Measurements from ENCODE around the gene FHL3. TPM values are rescaled to one million over a fixed set of nuclear protein-coding genes. Genes with fewer than 3 reads are reported as not detected.

FHL3 gene
- total and polyA plus RNA-seq, 2 donors (not counting 3 experiments of a cell fraction or from before 2014, with no cell fraction given) = 26.1 to 58.7 TPM

GRCh38 chr1:38020396-38020795 is 15.1 kb upstream of the FHL3 start:
- Histone ChIP-seq H2AFZ (ENCODE audit: low read depth, low read length) (no peak overlapping the region), H3K36me3 (ENCODE audit: control insufficient read depth in 2 of 2, extremely low read depth in 1 of 2, insufficient read depth in 2 of 2, low read length in 2 of 2) (peaks cover 23 to 29% of the 10 kb centered on the region in 2 experiments), H3K4me2 (ENCODE audit: insufficient read depth, low read length) (no peak overlapping the region), H3K79me2 (ENCODE audit: control insufficient read depth, insufficient read depth, low read length) (peaks cover 21% of the 10 kb centered on the region), H3K9ac (replicated peaks; ENCODE audit: extremely low read depth, insufficient read depth, low read length) (no peak overlapping the region), H3K9me1 (replicated peaks; ENCODE audit: control insufficient read depth, extremely low read depth, insufficient read depth, low read length) (no peaks in the 10 kb centered on the region), H3K27ac (ENCODE audit: insufficient read depth, low read depth, low read length) (no peak overlapping the region), H4K20me1 (replicated peaks; ENCODE audit: control insufficient read depth, extremely low read depth, insufficient read depth, low read length) (peaks cover 2% of the 10 kb centered on the region), H3K4me1 (ENCODE audit: control insufficient read depth, extremely low read depth, insufficient read depth, low read length) (peaks cover 24% of the 10 kb centered on the region), H3K9me3 (replicated peaks; ENCODE audit: control insufficient read depth, insufficient read depth, low read length) (no peaks in the 10 kb centered on the region), H3K4me3 (replicated peaks in 1 of 3; ENCODE audit: insufficient read depth in 1 of 3, low read depth in 1 of 3, low read length in 3 of 3) (no peak overlapping the region), H3K27me3 (ENCODE audit: control insufficient read depth in 2 of 2, insufficient read depth in 2 of 2, low read length in 2 of 2) (no peaks in the 10 kb centered on the region)
- no peak for DNase-seq (ENCODE audit: low read depth, low spot score)
- ChIA-PET POLR2A (interaction anchor here (0.7 kb wide), 1 partner anchor 24 kb away, joined by 3 read pairs; no protein-coding TSS in a partner anchor), CTCF (interaction anchor here (1.0 to 3.8 kb wide), 5 partner anchors 9 to 815 kb away, joined by 3 to 37 read pairs (median 5); partner anchors contain the start of gene SF3A3)
- no peak for TF ChIP-seq GATA2 (IDR thresholded peaks at IDR 0.05; ENCODE audit: insufficient read depth, insufficient read length, low read depth, low read length)
- TF ChIP-seq FOS (IDR thresholded peaks at IDR 0.05; ENCODE audit: borderline replicate concordance, insufficient read depth, low read length) = no peak
- TF ChIP-seq POLR2AphosphoS5 (IDR thresholded peaks at IDR 0.05; ENCODE audit: insufficient read depth, low read depth, low read length) = no peak
- TF ChIP-seq JUN (IDR thresholded peaks at IDR 0.05; ENCODE audit: borderline replicate concordance, insufficient read depth, insufficient read length, low read depth) = no peak
- no peak for TF ChIP-seq POLR2A (IDR thresholded peaks at IDR 0.05; ENCODE audit: low read depth, low read length)
- TF ChIP-seq EZH2 (IDR thresholded peaks at IDR 0.05; ENCODE audit: borderline replicate concordance, low read depth, low read length, severe bottlenecking) = no peak
- TF ChIP-seq, protein P1, sequence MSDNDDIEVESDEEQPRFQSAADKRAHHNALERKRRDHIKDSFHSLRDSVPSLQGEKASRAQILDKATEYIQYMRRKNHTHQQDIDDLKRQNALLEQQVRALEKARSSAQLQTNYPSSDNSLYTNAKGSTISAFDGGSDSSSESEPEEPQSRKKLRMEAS (IDR thresholded peaks at IDR 0.05; ENCODE audit: insufficient read depth, insufficient read length) = no peak
- TF ChIP-seq CTCF (IDR thresholded peaks at IDR 0.05; ENCODE audit: extremely low read depth in 1 of 2, insufficient read depth in 1 of 2, low read depth in 1 of 2, low read length in 2 of 2) = no peak
- no peak for TF ChIP-seq MYC (IDR thresholded peaks at IDR 0.05; ENCODE audit: low read depth, low read length)
- intact Hi-C loops (cut with micrococcal nuclease) (loop anchor here (10.0 kb wide), 1 partner anchor 484 kb away; no protein-coding TSS in a partner anchor), dilution Hi-C loops (cut with MboI; ENCODE audit: extremely low pct_ligation_motif_present, low sequenced_read_pairs) (no loop called here)
- BruUV-seq (replicated peaks) = no TSS peak
- FAIRE-seq = no peak
